ENCODE measurements around the gene ANKRD13A.
A peak's percentile ranks its signal among the peaks of the same experiment; 100 is the strongest.
"Not testable (repeated sequence)": the region's sequence is repeated elsewhere in the genome, so short reads cannot be mapped to it uniquely, and the experiment has no call there.

Gene ANKRD13A

GRCh38 chr12:110079477-110080400 is 80.5 kb downstream of the ANKRD13A start:
- peak; percentile 46 to 63 for DNase-seq (ENCODE audit: low read depth in 2 of 2)

GRCh38 chr12:110080410-110080809 is 81.2 kb downstream of the ANKRD13A start:
- DNase-seq (ENCODE audit: low read depth in 2 of 2): no peak

GRCh38 chr12:110084314-110085015 is 85.2 kb downstream of the ANKRD13A start:
- DNase-seq (ENCODE audit: low read depth in 2 of 2): no peak

GRCh38 chr12:110088216-110088615 is 89.0 kb downstream of the ANKRD13A start:
- not testable (repeated sequence) for DNase-seq (ENCODE audit: low read depth in 2 of 2)

GRCh38 chr12:110088936-110089335 is 89.7 kb downstream of the ANKRD13A start:
- no peak for DNase-seq (ENCODE audit: low read depth in 2 of 2)

Data from stimulated activated CD8-positive, alpha-beta memory T cell treated with anti-CD3 and anti-CD28 coated beads, Interleukin-15, amount 100 ng/mL, for 4 hours (primary cell).